ENCODE measurements around the gene ADGRG6.

The ADGRG6 gene

GRCh38 chr6:142291512-142291911 lies 10.3 kb upstream of the ADGRG6 start:
- DNase-seq (ENCODE audit: low read depth): no peak

- no peak for DNase-seq (ENCODE audit: low read depth)
Observed at GRCh38 chr6:142292166-142292924, 9.5 kb upstream of the ADGRG6 start.

GRCh38 chr6:142293121-142293520 lies 8.7 kb upstream of the ADGRG6 start:
- DNase-seq (ENCODE audit: low read depth): no peak

- no peak for DNase-seq (ENCODE audit: low read depth)
Observed at GRCh38 chr6:142294679-142295078, 7.1 kb upstream of the ADGRG6 start.

- no peak for DNase-seq (ENCODE audit: low read depth)
Observed at GRCh38 chr6:142296975-142297604, 4.7 kb upstream of the ADGRG6 start.

- DNase-seq (ENCODE audit: low read depth): no peak
Observed at GRCh38 chr6:142297605-142297995, 4.2 kb upstream of the ADGRG6 start.

GRCh38 chr6:142297996-142298753 lies 3.6 kb upstream of the ADGRG6 start:
- DNase-seq (ENCODE audit: low read depth): peak; percentile 59

- no peak for DNase-seq (ENCODE audit: low read depth)
Observed at GRCh38 chr6:142300302-142300701, 1.5 kb upstream of the ADGRG6 start.

- no peak for DNase-seq (ENCODE audit: low read depth)
Observed at GRCh38 chr6:142300758-142301650, 803 bp upstream of the ADGRG6 start.

GRCh38 chr6:142302421-142303175 lies 791 bp downstream of the ADGRG6 start:
- DNase-seq (ENCODE audit: low read depth): no peak

GRCh38 chr6:142303176-142303533 lies 1.3 kb downstream of the ADGRG6 start:
- DNase-seq (ENCODE audit: low read depth): no peak

GRCh38 chr6:142304241-142304640 lies 2.4 kb downstream of the ADGRG6 start:
- no peak for DNase-seq (ENCODE audit: low read depth)

- no peak for DNase-seq (ENCODE audit: low read depth)
Observed at GRCh38 chr6:142306736-142307135, 4.9 kb downstream of the ADGRG6 start.

- DNase-seq (ENCODE audit: low read depth): no peak
Observed at GRCh38 chr6:142307963-142308748, 6.3 kb downstream of the ADGRG6 start.

GRCh38 chr6:142309426-142309825 lies 7.6 kb downstream of the ADGRG6 start:
- DNase-seq (ENCODE audit: low read depth): no peak

GRCh38 chr6:142313284-142313683 lies 11.5 kb downstream of the ADGRG6 start:
- DNase-seq (ENCODE audit: low read depth): no peak

GRCh38 chr6:142316791-142317368 lies 15.1 kb downstream of the ADGRG6 start:
- no peak for DNase-seq (ENCODE audit: low read depth)

GRCh38 chr6:142318714-142319113 lies 16.9 kb downstream of the ADGRG6 start:
- no peak for DNase-seq (ENCODE audit: low read depth)

- DNase-seq (ENCODE audit: low read depth): no peak
Observed at GRCh38 chr6:142320366-142320765, 18.6 kb downstream of the ADGRG6 start.

GRCh38 chr6:142321451-142321850 lies 19.6 kb downstream of the ADGRG6 start:
- no peak for DNase-seq (ENCODE audit: low read depth)
